ENCODE data around the gene APH1A.
"Not testable (repeated sequence)": the region's sequence is repeated elsewhere in the genome, so short reads cannot be mapped to it uniquely, and the experiment has no call there.

DNA sequence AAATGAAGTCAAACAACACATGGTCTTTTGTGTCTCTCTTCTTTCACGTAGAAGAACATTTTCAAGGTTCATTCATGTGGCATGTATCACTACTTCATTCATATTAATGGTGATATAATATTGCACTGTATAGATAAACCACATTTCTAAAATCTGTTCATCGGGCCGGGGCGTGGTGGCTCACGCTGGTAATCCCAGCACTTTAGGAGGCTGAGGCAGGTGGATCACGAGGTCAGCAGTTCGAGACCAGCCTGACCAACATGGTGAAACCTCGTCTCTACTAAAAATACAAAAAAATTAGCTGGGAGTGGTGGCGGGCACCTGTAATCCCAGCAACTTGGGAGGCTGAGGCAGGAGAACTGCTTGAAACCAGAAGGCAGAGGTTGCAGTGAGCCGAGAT, 40.6 kb downstream of the APH1A start:
- TF ChIP-seq, protein P1, sequence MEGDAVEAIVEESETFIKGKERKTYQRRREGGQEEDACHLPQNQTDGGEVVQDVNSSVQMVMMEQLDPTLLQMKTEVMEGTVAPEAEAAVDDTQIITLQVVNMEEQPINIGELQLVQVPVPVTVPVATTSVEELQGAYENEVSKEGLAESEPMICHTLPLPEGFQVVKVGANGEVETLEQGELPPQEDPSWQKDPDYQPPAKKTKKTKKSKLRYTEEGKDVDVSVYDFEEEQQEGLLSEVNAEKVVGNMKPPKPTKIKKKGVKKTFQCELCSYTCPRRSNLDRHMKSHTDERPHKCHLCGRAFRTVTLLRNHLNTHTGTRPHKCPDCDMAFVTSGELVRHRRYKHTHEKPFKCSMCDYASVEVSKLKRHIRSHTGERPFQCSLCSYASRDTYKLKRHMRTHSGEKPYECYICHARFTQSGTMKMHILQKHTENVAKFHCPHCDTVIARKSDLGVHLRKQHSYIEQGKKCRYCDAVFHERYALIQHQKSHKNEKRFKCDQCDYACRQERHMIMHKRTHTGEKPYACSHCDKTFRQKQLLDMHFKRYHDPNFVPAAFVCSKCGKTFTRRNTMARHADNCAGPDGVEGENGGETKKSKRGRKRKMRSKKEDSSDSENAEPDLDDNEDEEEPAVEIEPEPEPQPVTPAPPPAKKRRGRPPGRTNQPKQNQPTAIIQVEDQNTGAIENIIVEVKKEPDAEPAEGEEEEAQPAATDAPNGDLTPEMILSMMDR (IDR thresholded peaks at IDR 0.05; ENCODE audit: low read depth, low read length) = not testable (repeated sequence)
- TF ChIP-seq, protein P2, sequence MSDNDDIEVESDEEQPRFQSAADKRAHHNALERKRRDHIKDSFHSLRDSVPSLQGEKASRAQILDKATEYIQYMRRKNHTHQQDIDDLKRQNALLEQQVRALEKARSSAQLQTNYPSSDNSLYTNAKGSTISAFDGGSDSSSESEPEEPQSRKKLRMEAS (IDR thresholded peaks at IDR 0.05; ENCODE audit: low read depth, low read length) = not testable (repeated sequence)

Data from NB4 (cell line).